GM12878 (cell line): ENCODE results near the gene NMRK2. TPM values are rescaled to one million over a fixed set of nuclear protein-coding genes. Genes with fewer than 3 reads are reported as not detected.

Experiments
- ATAC-seq: fragments of 200-7000 bp; cut with Tn5 transposase; 3 replicates; pipeline ENCODE4 v1.9.1; 2020; ENCODE audit warnings: mild to moderate bottlenecking, moderate library complexity
- BruUV-seq: library from RNA; stranded (reverse); fragments of 400-500 nt; replicated peaks from 2 replicates; lab custom pipeline; 2021; lab: Mats Ljungman, UMichigan
- CTCF ChIA-PET: fragments of 300-600 bp; sonication (Branson Sonifier 250); formaldehyde crosslinking; extraction: SDS; loops from one replicate; lab custom pipeline; 2021; ENCODE audit warnings: inconsistent platforms; lab: Yijun Ruan, JAX
- POLR2A ChIA-PET: fragments of 350-600 bp; formaldehyde crosslinking; extraction: SDS; loops from one replicate; lab custom pipeline; 2021; ENCODE audit warnings: inconsistent platforms; lab: Charles Lee
- RAD21 ChIA-PET: fragments of 300-600 bp; sonication (Branson Sonifier 250); formaldehyde crosslinking; loops from one replicate; lab custom pipeline; 2023; ENCODE audit warnings: antibody characterized with exemption; ENCODE audit not compliant: unreplicated experiment; lab: Charles Lee
- SMC1A ChIA-PET: fragments of 300-600 bp; sonication (Branson Sonifier 250); formaldehyde crosslinking; loops from one replicate; lab custom pipeline; 2023; ENCODE audit not compliant: unreplicated experiment, uncharacterized antibody; lab: Charles Lee
- DNase-seq: peaks from one replicate; pipeline ENCODE4 v3.0.0-alpha.2; 2011; ENCODE audit warnings: low read depth, low spot score
- FAIRE-seq: peaks from 3 replicates; lab custom pipeline; 2011; peaks lifted over from hg19 to GRCh38; lab: Jason Lieb, UNC
- H2AFZ ChIP-seq: 2 replicates; pipeline ENCODE4 v1.6.0; 2011; ENCODE audit warnings: low read depth, low read length, control low read depth; ENCODE audit not compliant: control insufficient read depth
- H3K27ac ChIP-seq: 2 replicates; pipeline ENCODE4 v1.5.1; 2011; ENCODE audit warnings: control low read depth; ENCODE audit not compliant: control insufficient read depth, insufficient read depth
- H3K27me3 ChIP-seq, 2 experiments: replicated peaks in 1 of 2; 2 replicates each; pipeline versions ENCODE4 v1.6.0 to v1.6.1; 2011; ENCODE audit warnings: low read length in 1 of 2; ENCODE audit not compliant: control insufficient read depth in 2 of 2, insufficient read depth in 2 of 2
- H3K36me3 ChIP-seq, 2 experiments: 2 replicates each; pipeline ENCODE4 v1.5.1; 2011; ENCODE audit warnings: low read length in 1 of 2; ENCODE audit not compliant: control insufficient read depth in 2 of 2, insufficient read depth in 2 of 2
- H3K4me1 ChIP-seq: 2 replicates; pipeline ENCODE4 v1.6.1; 2011; ENCODE audit warnings: mild to moderate bottlenecking, low read length, moderate library complexity, mixed read lengths; ENCODE audit not compliant: control insufficient read depth, insufficient read depth
- H3K4me2 ChIP-seq: 2 replicates; pipeline ENCODE4 v1.6.0; 2011; ENCODE audit warnings: control low read depth; ENCODE audit not compliant: control insufficient read depth, insufficient read depth
- H3K4me3 ChIP-seq: fragments of 200-600 bp; sonication (generic); 2 replicates; pipeline ENCODE4 v1.5.1; 2016
- H3K79me2 ChIP-seq: 2 replicates; pipeline ENCODE4 v1.6.0; 2011; ENCODE audit warnings: low read length; ENCODE audit not compliant: control insufficient read depth, insufficient read depth
- H3K9ac ChIP-seq: 2 replicates; pipeline ENCODE4 v1.8.0; 2011; ENCODE audit warnings: low read length, control low read depth, mixed read lengths; ENCODE audit not compliant: control insufficient read depth, insufficient read depth
- H3K9me3 ChIP-seq: replicated peaks from 3 replicates; pipeline ENCODE4 v1.5.1; 2011; ENCODE audit warnings: mild to moderate bottlenecking, low read length; ENCODE audit not compliant: control insufficient read depth, insufficient read depth
- H4K20me1 ChIP-seq: 2 replicates; pipeline ENCODE4 v1.6.0; 2011; ENCODE audit not compliant: control insufficient read depth, insufficient read depth
- CHD1 ChIP-seq: IDR thresholded peaks from 2 replicates; pipeline ENCODE4 v1.6.1; 2012; ENCODE audit warnings: low read depth, low read length, improper control_type of control experiment
- CREB1 ChIP-seq: IDR thresholded peaks from 2 replicates; pipeline ENCODE4 v1.6.1; 2012; ENCODE audit warnings: low read depth, mild to moderate bottlenecking, inconsistent platforms
- GABPA ChIP-seq: IDR thresholded peaks from 2 replicates; pipeline ENCODE4 v1.6.1; 2014; ENCODE audit warnings: antibody characterized with exemption, low read depth, mild to moderate bottlenecking, inconsistent platforms
- KDM1A ChIP-seq: fragments of 200-600 bp; sonication (generic); IDR thresholded peaks from 2 replicates; pipeline ENCODE4 v1.6.1; 2016; ENCODE audit warnings: borderline replicate concordance
- MYB ChIP-seq: fragments of 150-350 bp; IDR thresholded peaks from 2 replicates; pipeline ENCODE4 v1.6.1; 2014; ENCODE audit warnings: mild to moderate bottlenecking, low read depth, low read length, borderline replicate concordance
- NR2F1 ChIP-seq: fragments of 450-650 bp; conservative IDR thresholded peaks from 2 replicates; pipeline ENCODE4 v1.6.1; 2017; ENCODE audit warnings: mild to moderate bottlenecking
- NRF1 ChIP-seq: conservative IDR thresholded peaks from 2 replicates; pipeline ENCODE4 v1.6.1; 2011; ENCODE audit warnings: mild to moderate bottlenecking, low read depth, low read length, improper control_type of control experiment
- POLR2AphosphoS2 ChIP-seq: IDR thresholded peaks from 2 replicates; pipeline ENCODE4 v1.6.1; 2011; ENCODE audit warnings: low read depth, mild to moderate bottlenecking, low read length, improper control_type of control experiment, moderate library complexity
- POU2F2 ChIP-seq: IDR thresholded peaks from 3 replicates; pipeline ENCODE4 v1.6.1; 2011; ENCODE audit warnings: low read depth, mild to moderate bottlenecking, low read length, borderline replicate concordance
- RFX5 ChIP-seq: IDR thresholded peaks from 2 replicates; pipeline ENCODE4 v1.6.1; 2011; ENCODE audit warnings: low read depth, low read length, improper control_type of control experiment
- SIN3A ChIP-seq: IDR thresholded peaks from 2 replicates; pipeline ENCODE4 v1.6.1; 2012; ENCODE audit warnings: low read depth, low read length, improper control_type of control experiment
- TARDBP ChIP-seq: IDR thresholded peaks from 2 replicates; pipeline ENCODE4 v1.6.1; 2016; ENCODE audit warnings: borderline replicate concordance
- TBL1XR1 ChIP-seq: IDR thresholded peaks from 2 replicates; pipeline ENCODE4 v1.6.1; 2012; ENCODE audit warnings: low read depth, low read length, improper control_type of control experiment
- TCF7 ChIP-seq: IDR thresholded peaks from 2 replicates; pipeline ENCODE4 v1.6.1; 2014; ENCODE audit warnings: antibody characterized with exemption, borderline replicate concordance
- WGBS: methylation state at CpG from one replicate; pipeline ENCODE4 v1.1.6; 2016; ENCODE audit warnings: low lambda C conversion rate; ENCODE audit not compliant: insufficient replicate concordance, insufficient coverage; ENCODE audit errors: missing lambda C conversion rate; 5-methylcytosine and 5-hydroxymethylcytosine counted together
- in situ Hi-C: fragments of 300-500 bp; cut with MboI; formaldehyde crosslinking; loops from 9 replicates; pipeline ENCODE4 v1.14.3; 2018; ENCODE audit warnings: mixed read lengths
- intact Hi-C: fragments of 100-400 bp; cut with micrococcal nuclease; formaldehyde crosslinking; loops from one replicate; pipeline ENCODE4 v1.14.2; 2022; ENCODE audit not compliant: unreplicated experiment
- polyA plus RNA-seq, 11 experiments: library from polyadenylated mRNA; depleted of rRNA in 4 of 11; unstranded in 6 of 11; stranded (reverse) in 5 of 11; fragments of >200 nt; fragmentation: Nextera tagmentation in 4 of 11; fragmentation: Illumina TruSeq in 1 of 11; extraction: Ambion mirVana in 4 of 11; extraction: Trizol in 1 of 11; gene quantifications; 1 replicate in 1 of 11; 2 replicates in 10 of 11; pipeline versions ENCODE4 v1.2.1 to v1.2.3, GENCODE V29; 2011 to 2016; ENCODE audit warnings: inconsistent platforms in 2 of 11, missing spikeins in 2 of 11, low read depth in 1 of 11
- total RNA-seq, 4 experiments: library from RNA; depleted of rRNA in 3 of 4; stranded (reverse); fragments of >200 nt in 3 of 4; fragmentation: Illumina TruSeq in 1 of 4; extraction: Trizol in 1 of 4; gene quantifications; 2 replicates each; pipeline versions ENCODE4 v1.2.1 to v1.2.3, GENCODE V29; 2013 to 2021
- TF ChIP-seq, protein P1 (sequence below): fragments of 450-650 bp; IDR thresholded peaks from 2 replicates; pipeline ENCODE4 v1.6.1; 2017; ENCODE audit warnings: mild to moderate bottlenecking, moderate library complexity

Gene NMRK2
- total and polyA plus RNA-seq, 10 of the 15 experiments (the other 5 are each of a cell fraction or from before 2014, with no cell fraction given) = 0.14 to 0.15 TPM; not detected in 8

DNA sequence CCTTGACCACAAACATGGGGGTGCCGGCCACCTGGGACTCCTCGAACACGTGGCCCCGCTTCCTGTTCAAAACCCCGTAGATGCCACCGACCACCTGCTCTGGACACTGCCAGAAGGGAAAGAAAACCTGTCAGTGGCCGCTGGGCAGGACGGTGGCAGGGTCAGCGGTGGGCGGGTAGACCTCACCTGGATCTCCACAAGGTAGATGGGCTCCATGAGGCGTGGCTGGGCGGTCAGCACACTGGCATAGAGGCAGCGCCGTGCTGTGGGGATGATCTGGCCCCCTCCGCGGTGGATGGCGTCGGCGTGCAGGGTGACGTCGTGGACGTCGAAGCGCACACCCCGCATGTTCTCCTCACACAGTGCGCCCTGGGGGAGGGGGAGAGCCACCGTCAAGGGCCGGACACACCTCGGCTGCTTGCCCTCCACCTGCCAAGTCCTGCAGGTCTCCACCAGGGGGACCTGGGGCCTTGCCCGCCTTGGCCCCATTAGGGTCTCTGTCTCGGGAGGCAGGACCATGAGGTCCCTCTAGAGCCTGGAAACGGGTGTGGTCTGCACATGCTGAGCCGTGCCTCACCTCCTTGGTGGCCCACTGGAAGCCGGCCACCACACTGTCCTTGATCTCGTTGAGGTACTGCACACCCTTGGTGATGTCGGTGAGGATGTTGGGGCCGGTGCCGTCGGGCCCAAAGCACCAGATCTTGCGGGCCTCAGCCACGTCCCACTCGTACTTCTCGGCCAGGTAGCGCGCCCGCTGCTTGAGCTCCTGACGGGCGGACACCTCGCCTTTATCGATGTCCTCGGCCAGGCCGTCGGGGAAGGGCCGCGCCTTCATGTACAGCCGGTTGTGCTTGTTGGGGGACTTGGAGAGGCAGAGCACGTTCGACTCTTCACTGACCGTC lies 44.6 kb downstream of the NMRK2 start (continued):
- TF ChIP-seq TARDBP (no peak), POU2F2 (no peak), KDM1A (no peak), CREB1 (no peak), TCF7 (no peak), NR2F1 (no peak), SIN3A (no peak), GABPA (no peak), MYB (no peak)
- TF ChIP-seq, all 136 proteins: peak for 6

DNA sequence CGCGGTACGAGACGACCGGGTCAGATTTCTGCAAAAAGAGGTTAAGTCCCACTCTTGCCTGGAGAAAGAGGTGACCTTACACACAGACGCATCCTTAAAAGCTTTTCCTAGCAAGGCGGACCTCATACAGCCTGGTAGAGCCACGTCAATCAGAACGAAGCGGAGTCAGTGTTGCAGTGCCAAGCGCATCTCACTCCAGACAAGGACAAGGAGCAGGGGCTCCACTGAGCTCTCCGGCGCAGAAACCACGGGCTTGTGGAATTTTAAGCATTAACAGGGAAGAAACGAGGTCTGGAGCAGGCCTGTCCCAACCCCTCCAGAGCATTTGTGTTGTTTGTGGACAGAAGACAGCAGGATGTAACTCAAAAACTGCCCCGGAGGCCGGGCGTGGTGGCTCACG lies 45.3 kb downstream of the NMRK2 start:
- BruUV-seq = no TSS peak
- CTCF ChIA-PET = no interaction called here
- ATAC-seq = no peak
- no peak overlapping the region for H3K4me2 ChIP-seq
- H3K36me3 ChIP-seq = peaks cover 44 to 70% of the 10 kb centered on the region in 2 experiments
- H3K4me3 ChIP-seq = no peak overlapping the region
- H4K20me1 ChIP-seq = peaks cover 43% of the 10 kb centered on the region
- intact Hi-C loops (no loop called here), in situ Hi-C loops (no loop called here)
- H3K27me3 ChIP-seq = no peaks in the 10 kb centered on the region
- no peak overlapping the region for H3K27ac ChIP-seq
- H3K79me2 ChIP-seq = peaks cover 56% of the 10 kb centered on the region
- H3K4me1 ChIP-seq = peaks cover 3% of the 10 kb centered on the region
- SMC1A ChIA-PET = no interaction called here
- DNase-seq = no peak
- no peaks in the 10 kb centered on the region for H3K9me3 ChIP-seq
- POLR2A ChIA-PET = interaction anchor here (0.6 kb wide), 1 partner anchor 9 kb away, joined by 9 read pairs; no protein-coding TSS in a partner anchor
- no peak overlapping the region for H3K9ac ChIP-seq
- no peak for FAIRE-seq
- TF ChIP-seq TBL1XR1 = no peak
- TF ChIP-seq NRF1 = no peak
- TF ChIP-seq, protein P1, sequence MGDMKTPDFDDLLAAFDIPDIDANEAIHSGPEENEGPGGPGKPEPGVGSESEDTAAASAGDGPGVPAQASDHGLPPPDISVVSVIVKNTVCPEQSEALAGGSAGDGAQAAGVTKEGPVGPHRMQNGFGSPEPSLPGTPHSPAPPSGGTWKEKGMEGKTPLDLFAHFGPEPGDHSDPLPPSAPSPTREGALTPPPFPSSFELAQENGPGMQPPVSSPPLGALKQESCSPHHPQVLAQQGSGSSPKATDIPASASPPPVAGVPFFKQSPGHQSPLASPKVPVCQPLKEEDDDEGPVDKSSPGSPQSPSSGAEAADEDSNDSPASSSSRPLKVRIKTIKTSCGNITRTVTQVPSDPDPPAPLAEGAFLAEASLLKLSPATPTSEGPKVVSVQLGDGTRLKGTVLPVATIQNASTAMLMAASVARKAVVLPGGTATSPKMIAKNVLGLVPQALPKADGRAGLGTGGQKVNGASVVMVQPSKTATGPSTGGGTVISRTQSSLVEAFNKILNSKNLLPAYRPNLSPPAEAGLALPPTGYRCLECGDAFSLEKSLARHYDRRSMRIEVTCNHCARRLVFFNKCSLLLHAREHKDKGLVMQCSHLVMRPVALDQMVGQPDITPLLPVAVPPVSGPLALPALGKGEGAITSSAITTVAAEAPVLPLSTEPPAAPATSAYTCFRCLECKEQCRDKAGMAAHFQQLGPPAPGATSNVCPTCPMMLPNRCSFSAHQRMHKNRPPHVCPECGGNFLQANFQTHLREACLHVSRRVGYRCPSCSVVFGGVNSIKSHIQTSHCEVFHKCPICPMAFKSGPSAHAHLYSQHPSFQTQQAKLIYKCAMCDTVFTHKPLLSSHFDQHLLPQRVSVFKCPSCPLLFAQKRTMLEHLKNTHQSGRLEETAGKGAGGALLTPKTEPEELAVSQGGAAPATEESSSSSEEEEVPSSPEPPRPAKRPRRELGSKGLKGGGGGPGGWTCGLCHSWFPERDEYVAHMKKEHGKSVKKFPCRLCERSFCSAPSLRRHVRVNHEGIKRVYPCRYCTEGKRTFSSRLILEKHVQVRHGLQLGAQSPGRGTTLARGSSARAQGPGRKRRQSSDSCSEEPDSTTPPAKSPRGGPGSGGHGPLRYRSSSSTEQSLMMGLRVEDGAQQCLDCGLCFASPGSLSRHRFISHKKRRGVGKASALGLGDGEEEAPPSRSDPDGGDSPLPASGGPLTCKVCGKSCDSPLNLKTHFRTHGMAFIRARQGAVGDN = no peak
- no peak for TF ChIP-seq RFX5
- no peak for TF ChIP-seq CHD1
- TF ChIP-seq POLR2AphosphoS2 = peak; percentile 18; the same call in 1 of the 2 replicates
- 96% methylated on average over 19 of the region's 19 CpGs for WGBS
- no peak overlapping the region for H2AFZ ChIP-seq
- RAD21 ChIA-PET = no interaction called here
